ENCODE results near the gene IGFBP4.

DNA sequence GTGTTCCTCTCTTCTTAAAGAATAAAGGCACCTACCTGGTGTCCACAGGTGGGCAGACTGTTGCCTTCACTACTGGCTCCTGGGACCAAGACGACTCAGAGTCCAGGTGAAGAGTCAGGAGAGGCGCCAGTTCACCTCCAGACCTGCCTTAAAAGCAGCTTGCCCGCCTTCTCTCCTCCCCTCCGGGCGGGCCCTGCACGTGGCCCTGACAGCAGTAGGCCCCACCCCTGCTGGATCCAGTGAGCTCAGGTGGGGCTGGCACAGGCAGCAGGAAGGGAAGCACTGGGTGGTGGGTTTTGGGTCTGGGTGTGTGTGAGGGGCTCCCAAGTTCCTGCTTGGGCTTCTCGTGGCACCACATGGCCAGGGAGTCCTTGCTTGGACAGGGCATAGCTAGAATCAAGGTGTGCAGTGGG lies 58.3 kb downstream of the IGFBP4 start, which contains the start of gene TNS4:
- TF ChIP-seq CTCF (IDR thresholded peaks at IDR 0.05) (no peak), TEAD4 (IDR thresholded peaks at IDR 0.05; ENCODE audit: borderline replicate concordance, insufficient read depth) (no peak), TAF1 (IDR thresholded peaks at IDR 0.05; ENCODE audit: borderline replicate concordance, low read depth, low read length) (no peak), POLR2AphosphoS5 (IDR thresholded peaks at IDR 0.05; ENCODE audit: low read depth, low read length) (no peak), ELF1 (IDR thresholded peaks at IDR 0.05) (no peak), EZH2phosphoT487 (IDR thresholded peaks at IDR 0.05; ENCODE audit: borderline replicate concordance, low read depth) (no peak), YY1 (IDR thresholded peaks at IDR 0.05; ENCODE audit: low read depth) (no peak), NFIC (IDR thresholded peaks at IDR 0.05; ENCODE audit: borderline replicate concordance) (no peak), JUND (IDR thresholded peaks at IDR 0.05) (no peak), RCOR1 (IDR thresholded peaks at IDR 0.05; ENCODE audit: low read length) (no peak), FOXM1 (IDR thresholded peaks at IDR 0.05; ENCODE audit: low read depth) (no peak), EP300 (IDR thresholded peaks at IDR 0.05; ENCODE audit: borderline replicate concordance in 1 of 2, low read depth in 1 of 2, low read length in 1 of 2) (no peak), MXI1 (IDR thresholded peaks at IDR 0.05; ENCODE audit: low read depth, low read length) (no peak)
- TF ChIP-seq, protein P1, sequence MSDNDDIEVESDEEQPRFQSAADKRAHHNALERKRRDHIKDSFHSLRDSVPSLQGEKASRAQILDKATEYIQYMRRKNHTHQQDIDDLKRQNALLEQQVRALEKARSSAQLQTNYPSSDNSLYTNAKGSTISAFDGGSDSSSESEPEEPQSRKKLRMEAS (IDR thresholded peaks at IDR 0.05; ENCODE audit: low read depth) = no peak
